Measurements from ENCODE around the gene MDFIC. TPM values are rescaled to one million over a fixed set of nuclear protein-coding genes. Genes with fewer than 3 reads are reported as not detected.

The MDFIC gene
- polyA plus RNA-seq, 1 donor (not counting 4 experiments of a cell fraction or from before 2014, with no cell fraction given), result 8.5 TPM

GRCh38 chr7:115058726-115059125, 136.8 kb downstream of the MDFIC start:
- FAIRE-seq, result no peak
- Histone ChIP-seq H3K4me2 (ENCODE audit: control insufficient read depth, extremely low read depth, insufficient read depth, low read depth, low read length) (no peak overlapping the region), H3K4me3 (ENCODE audit: control insufficient read depth in 2 of 3, extremely low read depth in 1 of 3, insufficient read depth in 2 of 3, low read depth in 1 of 3, low read length in 3 of 3) (no peak overlapping the region), H3K9ac (ENCODE audit: control insufficient read depth, extremely low read depth, insufficient read depth, low read length) (no peak overlapping the region), H3K27ac (ENCODE audit: control insufficient read depth, insufficient read depth, low read length) (no peak overlapping the region), H4K20me1 (ENCODE audit: control insufficient read depth, extremely low read depth, insufficient read depth, low read length) (no peaks in the 10 kb centered on the region), H3K9me1 (ENCODE audit: control insufficient read depth, extremely low read depth, insufficient read depth, low read length) (no peaks in the 10 kb centered on the region), H3K36me3 (ENCODE audit: control insufficient read depth in 2 of 2, extremely low read depth in 1 of 2, insufficient read depth in 2 of 2, low read length in 2 of 2) (no peaks in the 10 kb centered on the region), H3K79me2 (ENCODE audit: control insufficient read depth, insufficient read depth, low read length) (no peaks in the 10 kb centered on the region), H3K27me3 (ENCODE audit: control insufficient read depth, extremely low read depth, insufficient read depth, low read length) (no peaks in the 10 kb centered on the region), H3K9me3 (ENCODE audit: control insufficient read depth, low read depth, low read length) (no peaks in the 10 kb centered on the region), H2AFZ (ENCODE audit: control insufficient read depth, low read length) (no peak overlapping the region), H3K4me1 (ENCODE audit: control insufficient read depth, extremely low read depth, insufficient read depth, low read length) (no peaks in the 10 kb centered on the region)
- dilution Hi-C loops (cut with MboI; ENCODE audit: extremely low pct_ligation_motif_present, low sequenced_read_pairs), result no loop called here
- TF ChIP-seq CTCF (optimal IDR thresholded peaks at IDR 0.05 in 1 of 3, IDR thresholded peaks at IDR 0.05 in 1 of 3, conservative IDR thresholded peaks at IDR 0.05 in 1 of 3; ENCODE audit: extremely low read depth in 1 of 3, insufficient read depth in 2 of 3, low read length in 3 of 3), result no peak
- no peak for TF ChIP-seq EZH2 (IDR thresholded peaks at IDR 0.05; ENCODE audit: low read length)
- no peak for DNase-seq (ENCODE audit: low read depth, low spot score)

DNA sequence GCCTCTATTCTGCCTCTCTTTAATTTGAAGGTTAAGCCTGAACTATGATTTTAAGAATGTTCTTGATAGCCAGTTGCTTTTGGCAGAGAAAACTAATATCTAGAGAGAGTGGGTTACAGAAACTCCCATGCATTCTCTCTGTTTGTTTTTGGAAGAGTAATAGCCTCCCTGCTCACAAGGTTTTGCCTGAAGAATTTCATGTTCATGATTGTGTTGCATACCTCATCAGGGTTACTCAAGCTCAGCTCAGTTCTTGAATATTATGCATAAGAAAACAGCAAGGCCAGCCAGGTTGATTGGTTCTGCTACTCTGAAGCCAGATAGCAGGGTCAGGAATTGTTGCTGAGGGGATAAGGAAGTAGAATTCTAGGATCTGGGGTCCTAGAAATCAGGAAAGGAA, 137.4 kb downstream of the MDFIC start:
- Histone ChIP-seq H3K27ac (ENCODE audit: control insufficient read depth, insufficient read depth, low read length) (no peak overlapping the region), H2AFZ (ENCODE audit: control insufficient read depth, low read length) (no peak overlapping the region), H3K9me1 (ENCODE audit: control insufficient read depth, extremely low read depth, insufficient read depth, low read length) (no peaks in the 10 kb centered on the region), H3K79me2 (ENCODE audit: control insufficient read depth, insufficient read depth, low read length) (no peaks in the 10 kb centered on the region), H3K9me3 (ENCODE audit: control insufficient read depth, low read depth, low read length) (no peaks in the 10 kb centered on the region), H4K20me1 (ENCODE audit: control insufficient read depth, extremely low read depth, insufficient read depth, low read length) (no peaks in the 10 kb centered on the region), H3K4me1 (ENCODE audit: control insufficient read depth, extremely low read depth, insufficient read depth, low read length) (no peaks in the 10 kb centered on the region), H3K4me2 (ENCODE audit: control insufficient read depth, extremely low read depth, insufficient read depth, low read depth, low read length) (no peak overlapping the region), H3K4me3 (ENCODE audit: control insufficient read depth in 2 of 3, extremely low read depth in 1 of 3, insufficient read depth in 2 of 3, low read depth in 1 of 3, low read length in 3 of 3) (no peak overlapping the region), H3K9ac (ENCODE audit: control insufficient read depth, extremely low read depth, insufficient read depth, low read length) (no peak overlapping the region), H3K36me3 (ENCODE audit: control insufficient read depth in 2 of 2, extremely low read depth in 1 of 2, insufficient read depth in 2 of 2, low read length in 2 of 2) (no peaks in the 10 kb centered on the region), H3K27me3 (ENCODE audit: control insufficient read depth, extremely low read depth, insufficient read depth, low read length) (no peaks in the 10 kb centered on the region)
- no peak for TF ChIP-seq CTCF (optimal IDR thresholded peaks at IDR 0.05 in 1 of 3, IDR thresholded peaks at IDR 0.05 in 1 of 3, conservative IDR thresholded peaks at IDR 0.05 in 1 of 3; ENCODE audit: extremely low read depth in 1 of 3, insufficient read depth in 2 of 3, low read length in 3 of 3)
- TF ChIP-seq EZH2 (IDR thresholded peaks at IDR 0.05; ENCODE audit: low read length), result no peak
- no peak for DNase-seq (ENCODE audit: low read depth, low spot score)
- FAIRE-seq, result no peak
- dilution Hi-C loops (cut with MboI; ENCODE audit: extremely low pct_ligation_motif_present, low sequenced_read_pairs), result no loop called here

Measured in keratinocyte (primary cell).